Fibroblast of skin of back (primary cell): ENCODE results near the gene UBL3. TPM values are rescaled to one million over a fixed set of nuclear protein-coding genes. Genes with fewer than 3 reads are reported as not detected.

Source experiments
- DNase-seq: peaks from one replicate; pipeline ENCODE4 v3.0.0-alpha.2; 2013
- polyA plus RNA-seq, 2 experiments: library from polyadenylated mRNA; unstranded; fragments of 120-200 nt; gene quantifications; one replicate each; pipeline ENCODE4 v1.2.1, GENCODE V29; 2013; ENCODE audit not compliant: insufficient read length in 2 of 2

Gene UBL3, protein sequence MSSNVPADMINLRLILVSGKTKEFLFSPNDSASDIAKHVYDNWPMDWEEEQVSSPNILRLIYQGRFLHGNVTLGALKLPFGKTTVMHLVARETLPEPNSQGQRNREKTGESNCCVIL
- 26.1 TPM for polyA plus RNA-seq (2013, experiment 1 of 2; ENCODE audit: insufficient read length)
- 25.7 TPM for polyA plus RNA-seq (2013, experiment 2 of 2; ENCODE audit: insufficient read length)

DNA sequence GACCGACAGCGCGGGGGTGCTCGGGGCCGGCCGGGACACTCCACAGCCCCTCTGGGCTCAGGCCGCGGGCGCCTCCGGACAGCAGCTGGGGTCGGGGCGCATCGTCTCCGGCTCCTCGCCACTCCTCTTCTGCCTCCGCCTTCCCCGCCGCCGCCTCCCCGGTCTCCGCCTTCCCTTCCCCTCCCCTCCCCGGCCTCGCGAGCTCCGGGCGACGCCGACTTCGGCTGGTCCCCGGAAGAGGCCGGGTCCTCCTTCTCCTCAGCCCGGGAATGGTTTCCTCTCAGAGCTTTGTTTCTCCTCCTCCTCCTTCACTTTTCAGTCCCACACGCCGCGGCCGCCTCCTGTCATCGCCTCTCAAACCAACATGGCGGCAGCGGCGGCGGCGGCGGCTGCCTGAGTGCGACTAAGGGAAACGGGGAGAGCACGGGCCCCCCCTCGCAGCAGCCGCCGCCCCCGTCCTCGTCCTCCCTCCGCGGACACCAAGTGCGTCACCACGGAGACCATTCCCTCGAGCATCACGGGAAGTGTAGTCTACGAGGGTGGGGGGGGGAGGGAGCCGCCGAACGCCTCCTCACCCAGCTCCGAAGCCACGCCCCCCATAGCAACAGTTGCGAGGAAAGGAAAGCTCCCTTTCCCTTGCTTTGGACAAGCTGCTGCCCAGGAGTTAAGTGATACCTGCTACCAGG is at the start of gene UBL3:
UBL3 (minus strand) TSS at position 405 of the 686 bp plus-strand sequence. CDS start 1,079 bp downstream, outside the sequence.
- DNase-seq: peak; percentile 98

DNA sequence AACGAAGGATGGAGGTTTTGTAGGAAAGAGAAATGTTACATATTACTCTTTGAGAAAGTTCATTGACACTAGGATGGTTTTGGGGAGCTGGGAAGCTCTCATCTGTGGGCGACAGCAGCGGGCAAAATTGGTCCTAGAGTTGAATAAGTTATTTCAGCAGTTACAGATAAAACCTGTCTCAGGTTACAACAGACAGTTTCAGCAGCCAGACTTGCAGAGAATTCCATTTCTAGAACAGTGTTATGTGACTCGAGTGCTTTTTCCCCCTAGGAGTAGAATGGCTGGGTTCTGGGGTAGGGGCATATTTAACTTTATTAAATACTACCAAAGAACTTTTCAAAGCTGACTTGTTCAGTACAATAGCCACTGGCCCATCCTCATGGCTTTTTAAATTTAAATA is 46.7 kb upstream of the UBL3 start:
- no peak for DNase-seq

DNA sequence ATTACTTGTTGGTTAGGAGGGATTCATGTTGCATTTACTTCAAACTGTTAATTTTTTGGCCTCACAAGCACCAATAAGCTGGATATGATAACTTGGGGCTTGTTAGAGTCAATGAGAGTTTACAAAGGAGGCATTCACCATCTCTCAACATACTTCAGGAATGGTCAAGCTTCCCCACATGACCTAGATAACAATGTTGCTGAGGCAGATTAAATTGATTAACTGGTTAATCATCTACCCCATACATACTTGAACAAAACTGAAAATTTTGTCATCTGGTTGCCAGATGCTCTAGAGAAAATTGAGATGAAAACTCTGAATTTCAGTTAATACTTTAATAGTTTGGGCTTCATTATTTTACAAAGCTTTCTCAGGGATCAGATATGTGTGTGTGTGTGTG is 43.0 kb upstream of the UBL3 start:
- DNase-seq: no peak

DNA sequence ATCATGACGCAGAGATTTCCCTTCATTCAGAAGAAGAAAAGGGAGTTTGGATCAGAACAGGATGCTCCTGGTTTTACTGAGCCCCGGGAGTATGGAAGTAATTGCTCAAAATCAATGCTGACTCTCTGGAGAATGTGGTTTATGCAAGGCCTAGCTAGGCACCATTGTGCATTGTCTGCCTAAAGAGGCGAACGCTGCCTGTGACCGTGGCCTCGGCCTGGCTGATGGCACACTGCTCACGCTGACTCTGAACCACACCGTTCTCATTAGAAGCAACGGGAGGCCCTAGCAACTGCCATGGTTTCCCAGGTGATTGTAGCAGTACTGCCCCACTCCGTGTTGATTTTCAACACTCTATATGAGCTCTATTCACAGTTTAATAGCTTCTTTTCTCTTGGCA is 41.7 kb upstream of the UBL3 start:
- DNase-seq: no peak

DNA sequence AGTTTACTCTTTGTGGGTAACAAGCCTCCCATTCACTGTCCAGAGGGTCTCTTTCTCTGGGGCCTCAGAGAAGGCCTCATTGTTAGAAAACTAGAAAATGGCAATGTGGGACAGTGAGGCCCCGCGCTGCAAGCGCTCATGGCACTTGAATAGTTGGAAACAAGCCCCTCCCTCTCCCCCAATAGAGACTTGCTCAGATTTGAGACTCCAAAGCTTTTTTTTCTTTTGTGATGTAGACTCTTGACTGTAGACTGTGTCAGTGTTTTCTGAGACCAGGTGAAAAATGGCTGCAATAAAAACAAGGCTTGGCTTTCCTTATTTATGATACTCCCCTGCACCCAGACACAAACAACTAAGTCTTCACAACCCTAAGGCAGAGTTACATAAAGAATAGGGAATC is 38.7 kb upstream of the UBL3 start:
- DNase-seq: no peak

DNA sequence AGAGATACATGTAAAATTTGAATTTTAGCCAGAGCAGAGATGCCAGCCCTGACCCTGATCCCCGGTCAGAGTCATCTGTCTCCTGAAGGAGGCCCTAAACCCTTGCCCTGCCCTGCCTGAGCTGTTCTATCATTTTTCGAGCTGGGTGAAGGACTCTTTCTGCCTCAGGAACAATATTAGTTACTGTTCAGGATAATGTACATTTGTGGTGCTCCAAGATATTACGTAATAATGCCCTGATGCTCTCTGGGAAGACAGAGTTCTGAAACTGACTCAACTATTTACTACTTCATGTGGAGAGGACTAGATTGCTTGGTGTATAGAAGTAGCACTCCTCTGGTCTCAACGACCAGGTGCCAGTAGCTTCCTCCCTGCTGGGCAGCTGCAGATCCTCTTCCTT is 37.9 kb upstream of the UBL3 start:
- no peak for DNase-seq

DNA sequence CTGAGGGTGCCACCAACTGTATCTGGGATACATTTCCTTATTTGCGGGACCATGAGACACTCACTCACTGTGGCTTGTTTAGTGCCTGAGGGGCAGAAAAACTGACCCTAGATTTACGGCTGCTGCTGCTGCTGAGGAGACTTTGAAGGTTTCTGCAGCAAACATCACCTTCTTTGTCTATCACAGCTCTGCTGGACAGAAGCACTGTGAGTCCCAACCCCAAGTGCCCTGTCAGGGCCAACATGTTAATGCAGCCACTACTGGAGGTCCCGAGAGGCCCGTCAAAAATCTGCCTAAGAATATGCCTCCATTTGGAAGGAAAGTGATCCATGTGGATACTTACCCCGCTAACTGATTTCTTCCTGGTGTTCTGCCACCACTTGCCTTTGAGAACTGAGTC is 37.3 kb upstream of the UBL3 start:
- DNase-seq: no peak

DNA sequence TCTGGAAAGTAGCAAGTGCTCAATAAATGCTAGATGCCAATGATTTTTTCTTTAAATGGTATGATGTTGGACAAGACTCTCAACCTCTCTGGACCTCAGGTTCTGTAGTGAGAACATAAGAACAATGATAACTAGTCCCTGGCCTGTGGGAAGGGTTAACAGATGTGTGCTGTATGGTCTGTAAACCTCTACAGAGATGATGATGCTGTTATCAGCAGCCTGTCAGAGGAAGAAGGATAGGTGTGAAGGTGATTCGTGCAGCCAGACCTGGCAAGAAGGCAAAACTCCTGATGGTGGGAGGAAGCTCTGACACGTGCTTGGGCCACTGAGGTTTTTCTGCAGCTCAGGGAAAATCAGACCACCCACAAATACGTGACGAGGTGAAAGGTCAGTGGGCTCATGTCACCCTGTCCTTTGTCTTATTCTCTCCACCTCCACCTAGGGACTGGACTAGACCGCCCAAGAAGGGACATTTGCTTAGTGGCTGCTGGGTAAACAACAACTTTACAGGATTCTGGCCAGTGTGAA is 36.7 kb upstream of the UBL3 start:
- DNase-seq: no peak

DNA sequence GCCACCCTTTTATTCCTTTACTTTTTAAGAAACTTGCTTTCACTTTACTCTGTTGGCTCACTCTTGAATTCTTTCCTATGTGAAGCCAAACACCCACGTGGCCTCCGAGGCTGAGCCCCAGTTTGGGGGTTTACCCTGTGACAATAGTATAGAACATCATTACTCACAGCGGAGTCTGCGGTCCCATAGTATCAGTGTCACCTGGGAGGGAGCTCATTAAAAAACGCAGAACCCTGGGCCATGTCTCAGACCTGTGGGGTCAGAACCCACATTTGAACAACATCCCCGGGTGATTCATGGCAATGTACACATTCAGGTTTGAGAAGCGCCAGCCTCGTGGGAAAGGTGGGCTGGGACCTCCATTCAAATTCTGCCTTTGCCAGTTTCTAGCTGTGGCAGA is 36.0 kb upstream of the UBL3 start:
- DNase-seq: no peak

DNA sequence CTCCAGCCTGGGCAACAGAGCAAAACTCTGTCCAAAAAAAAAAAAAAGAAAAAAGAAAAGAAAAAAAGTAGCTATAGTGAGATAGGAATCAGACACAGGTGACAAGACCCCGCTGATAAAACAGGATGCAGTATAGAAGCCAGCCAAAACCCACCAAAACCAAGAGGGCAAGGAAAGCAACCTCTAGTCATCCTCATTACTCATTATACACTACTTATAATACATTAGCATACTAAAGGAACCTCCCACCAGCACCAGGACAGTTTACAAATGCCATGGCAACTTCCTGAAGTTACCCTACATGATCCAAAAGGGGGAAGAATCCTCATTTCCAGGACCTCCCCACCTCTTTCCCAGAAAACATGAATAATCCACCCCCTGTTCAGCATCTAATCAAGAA is 35.6 kb upstream of the UBL3 start:
- DNase-seq: no peak

DNA sequence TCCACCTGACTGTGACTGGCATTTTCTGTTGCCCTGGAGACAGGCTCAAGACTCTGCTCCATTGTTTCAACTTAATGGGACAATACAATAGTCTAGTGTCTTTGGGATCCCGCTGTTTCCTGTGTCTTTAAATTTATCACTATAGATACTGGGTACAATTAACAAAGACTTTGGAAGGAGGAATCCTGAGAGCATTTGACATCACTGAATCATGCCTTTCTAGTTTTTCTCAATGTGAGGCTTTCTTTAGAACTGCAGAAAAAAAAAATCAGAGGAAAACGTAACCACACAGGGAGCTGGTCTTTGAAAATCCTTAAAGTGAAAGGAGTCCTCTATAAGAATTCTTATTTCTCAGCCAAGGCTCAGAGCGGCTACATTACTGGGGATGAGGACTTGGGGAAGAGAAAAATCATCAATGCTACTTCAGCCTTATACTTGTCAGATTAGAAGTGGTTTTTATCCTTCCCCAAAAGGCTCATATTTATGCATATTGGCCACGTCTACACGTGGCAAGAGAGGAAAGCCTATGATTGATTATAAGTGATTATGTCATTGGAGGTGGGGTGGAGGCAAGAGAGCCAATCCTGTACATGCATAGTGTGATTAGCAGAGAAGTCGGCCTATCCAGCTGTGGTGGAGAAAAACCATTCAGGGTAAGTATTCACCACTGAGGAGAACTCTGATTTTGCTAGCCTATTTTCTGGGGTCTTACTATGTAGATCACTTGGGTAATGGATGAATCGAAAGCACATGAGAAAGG is 34.4 kb upstream of the UBL3 start:
- DNase-seq: no peak

DNA sequence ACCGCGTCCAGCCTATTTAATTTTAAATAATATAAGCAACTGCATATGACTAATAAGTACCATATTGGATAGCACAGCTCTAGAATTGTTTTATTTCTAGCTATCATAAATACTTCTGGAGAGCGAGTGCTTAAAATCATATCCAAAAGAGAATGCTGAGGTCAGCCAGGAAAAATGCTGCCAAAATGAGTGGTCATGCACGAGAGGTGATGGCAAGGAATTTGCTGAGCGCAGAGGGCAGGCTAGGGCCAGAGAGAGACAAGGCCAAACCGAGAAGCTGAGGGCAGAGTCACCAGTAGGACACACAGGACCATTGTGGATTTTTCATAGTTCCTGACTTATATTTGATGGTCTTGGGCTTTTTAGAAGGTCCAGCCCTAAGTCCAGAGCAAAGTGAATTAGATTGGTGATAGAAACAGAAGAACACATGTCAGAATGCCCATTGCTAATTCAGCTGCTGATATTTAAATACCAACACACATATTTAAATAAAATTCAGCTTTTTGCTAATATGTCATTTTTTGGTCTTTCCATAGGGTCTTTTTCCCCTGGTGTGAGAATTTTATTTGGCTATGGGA is 33.6 kb upstream of the UBL3 start:
- peak; percentile 21 for DNase-seq

DNA sequence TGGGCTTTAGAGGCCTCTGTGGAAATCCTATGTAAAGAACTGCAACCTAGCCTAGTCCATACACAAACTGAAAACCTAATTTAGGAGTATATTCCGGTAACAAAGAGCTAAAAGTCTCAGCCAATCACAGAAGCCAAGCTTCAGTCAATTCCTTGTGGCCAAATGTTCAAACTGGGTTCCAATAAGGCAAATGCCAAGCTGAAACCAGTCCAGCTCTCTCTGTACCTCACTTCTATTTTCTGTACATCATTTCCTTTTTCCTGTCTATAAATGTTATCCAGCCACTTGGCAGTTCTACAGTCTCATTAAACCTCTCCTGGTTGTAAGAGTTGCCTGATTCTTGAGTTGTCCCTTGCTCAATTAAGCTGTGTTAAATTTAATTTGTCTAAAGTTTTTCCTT is 31.7 kb upstream of the UBL3 start:
- no peak for DNase-seq

DNA sequence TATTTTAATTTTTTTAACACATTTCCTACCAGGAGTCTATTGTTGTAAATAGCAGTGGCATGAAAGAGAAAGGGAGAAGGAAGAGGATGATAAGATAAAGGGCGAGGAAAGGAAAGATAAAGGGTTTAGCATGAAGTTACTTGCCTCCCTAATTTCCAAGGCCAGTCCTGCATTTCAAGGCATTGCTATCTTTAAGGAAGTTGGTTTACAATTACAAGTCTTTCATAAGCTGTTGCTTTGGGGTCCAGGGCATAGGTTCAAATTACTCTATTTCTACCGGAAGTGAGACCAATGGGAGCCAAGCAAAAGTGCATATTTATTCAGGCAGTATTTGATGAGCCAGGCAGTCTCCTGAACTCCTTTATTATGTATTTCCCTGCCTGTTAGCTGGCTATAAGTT is 27.7 kb upstream of the UBL3 start:
- no peak for DNase-seq

DNA sequence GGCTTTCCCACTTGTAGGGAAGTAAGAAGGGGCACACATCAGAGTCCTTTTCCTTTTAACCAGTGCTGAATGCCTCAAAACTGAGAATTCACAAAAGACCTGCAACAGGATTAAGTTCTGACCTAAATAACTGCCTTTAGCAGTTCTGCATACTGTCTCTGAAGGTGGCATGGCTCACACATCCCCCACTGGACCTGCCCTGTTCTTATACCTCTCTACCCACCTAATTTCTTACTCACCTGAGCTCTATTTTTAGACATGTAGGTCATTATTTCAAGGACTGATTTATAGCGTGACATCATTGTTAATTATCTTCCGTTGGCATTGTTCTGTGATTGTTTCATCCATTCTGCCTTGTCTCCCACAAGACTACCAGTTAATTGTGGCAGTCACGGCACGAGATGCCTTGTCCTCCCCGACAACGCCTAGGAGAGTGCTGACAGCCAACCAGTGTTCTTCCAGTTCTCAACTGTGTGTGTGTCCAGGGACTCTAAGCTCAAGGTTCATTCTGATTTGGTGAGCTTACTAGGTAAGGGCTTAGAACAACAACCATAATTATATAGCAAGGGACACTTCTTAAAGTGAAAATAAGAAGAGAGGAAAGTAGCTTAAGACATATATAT is 27.1 kb upstream of the UBL3 start:
- no peak for DNase-seq

DNA sequence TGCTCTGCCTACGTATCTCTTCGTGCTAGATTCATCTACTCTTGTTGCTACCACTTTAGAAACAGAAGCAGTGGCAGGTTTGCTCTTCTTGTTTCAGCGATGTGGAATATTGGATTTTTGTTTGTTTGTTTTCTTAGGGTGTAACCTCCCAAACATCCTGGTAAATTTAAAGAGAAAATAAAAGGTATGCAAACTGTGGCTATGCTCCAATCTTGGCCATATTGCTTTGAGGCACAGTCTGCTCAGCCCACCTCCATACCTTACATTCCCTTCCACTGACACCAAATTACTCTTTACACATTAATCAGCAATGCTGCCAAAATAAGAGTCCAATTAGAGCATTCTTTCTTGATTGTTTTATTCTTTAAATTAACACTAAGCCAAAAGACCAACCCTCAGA is 25.2 kb upstream of the UBL3 start:
- no peak for DNase-seq

DNA sequence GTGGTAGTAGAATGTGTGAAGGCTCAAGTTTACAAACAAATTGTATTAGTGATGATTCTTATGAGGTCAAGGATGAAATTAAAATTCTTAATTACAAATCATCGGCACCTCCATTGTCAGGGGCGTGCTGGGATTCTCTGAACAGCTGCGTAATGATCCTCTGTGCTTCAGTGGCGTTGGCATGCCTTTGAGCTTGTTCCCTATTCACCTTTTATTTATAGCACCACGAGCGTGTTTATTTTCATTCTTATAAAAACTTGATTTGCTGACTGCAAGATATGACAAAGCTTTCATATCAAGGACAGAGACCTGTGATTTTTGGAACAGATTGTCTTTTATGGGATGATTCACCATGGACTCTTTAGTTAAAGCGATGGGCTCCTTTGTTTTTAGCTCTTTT is 18.2 kb upstream of the UBL3 start:
- DNase-seq: no peak

DNA sequence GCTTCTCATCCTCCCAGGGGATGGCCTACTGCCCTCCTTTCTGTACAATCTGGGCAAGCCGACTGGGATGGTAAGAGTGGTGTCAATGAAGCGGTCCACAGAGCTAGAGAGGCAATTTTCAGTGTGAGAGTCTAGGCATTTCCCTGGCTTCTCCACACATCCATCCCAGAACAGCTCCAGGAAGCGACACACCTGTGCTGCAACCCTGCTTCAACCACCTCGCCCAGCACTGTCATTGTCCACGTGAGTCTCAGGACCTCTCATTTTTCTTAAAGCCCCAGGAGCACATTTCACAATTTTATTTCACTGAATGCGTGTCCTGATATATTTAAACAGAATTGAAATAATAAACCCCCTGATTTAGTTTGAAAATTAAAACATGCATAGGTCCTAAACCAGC is 15.5 kb upstream of the UBL3 start:
- DNase-seq: no peak

DNA sequence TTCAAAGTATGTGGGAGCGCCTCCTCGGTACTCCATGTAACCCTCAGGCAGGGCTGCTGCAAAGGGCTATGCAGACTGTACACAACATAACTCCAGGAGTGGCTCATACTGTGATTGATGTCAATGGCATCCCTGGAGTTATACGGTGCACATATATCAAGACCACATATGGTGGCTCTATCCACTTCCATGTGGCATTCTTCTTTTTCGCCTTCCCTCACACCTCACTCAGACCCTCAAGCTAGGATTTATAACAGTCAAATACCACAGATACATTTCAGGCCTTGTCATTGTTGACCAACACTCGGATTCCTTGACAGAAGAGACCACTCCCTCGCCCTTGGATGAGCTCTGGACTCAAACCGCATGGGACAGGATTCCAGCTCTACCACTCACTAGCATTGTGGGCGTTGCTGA is 11.3 kb upstream of the UBL3 start:
- DNase-seq: peak; percentile 99

DNA sequence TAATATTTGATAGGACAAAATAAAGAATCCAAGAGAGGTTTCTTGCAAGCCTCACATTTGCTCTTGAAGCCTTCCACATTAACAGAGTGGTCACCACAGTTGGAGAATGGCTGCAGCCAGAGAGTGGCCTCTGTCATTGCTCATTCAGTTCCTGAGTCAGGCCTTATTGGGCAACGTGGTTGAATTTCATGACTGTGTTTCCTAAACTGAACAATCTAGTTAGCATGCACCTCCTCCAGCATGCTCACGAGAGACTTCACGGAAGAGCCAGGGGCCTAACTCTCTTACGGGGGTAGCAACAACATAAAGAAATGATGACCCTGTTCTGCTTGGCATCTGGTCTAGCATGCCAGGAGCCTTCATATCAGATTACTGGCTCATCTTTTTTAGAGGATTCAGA is 9.6 kb upstream of the UBL3 start:
- DNase-seq: peak; percentile 85

DNA sequence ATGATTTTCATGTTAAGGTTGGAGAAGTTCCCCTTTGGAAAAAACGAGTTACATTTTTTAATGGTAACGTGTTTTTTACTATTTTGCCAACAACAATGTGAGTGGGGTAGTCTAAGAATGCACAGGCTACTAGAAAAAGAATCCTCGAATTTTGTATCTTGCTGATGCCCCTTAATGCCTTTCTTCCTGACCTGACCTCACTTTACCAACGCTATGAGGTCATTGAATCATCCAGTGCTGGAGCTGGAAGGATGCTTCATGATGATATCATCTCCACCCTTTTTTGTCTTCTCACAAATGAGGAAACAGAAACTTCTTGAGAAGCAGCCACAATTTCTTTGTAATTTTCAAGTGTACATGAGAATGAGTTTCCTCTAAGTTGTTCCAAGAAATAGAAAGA is 8.2 kb upstream of the UBL3 start:
- peak; percentile 47 for DNase-seq

DNA sequence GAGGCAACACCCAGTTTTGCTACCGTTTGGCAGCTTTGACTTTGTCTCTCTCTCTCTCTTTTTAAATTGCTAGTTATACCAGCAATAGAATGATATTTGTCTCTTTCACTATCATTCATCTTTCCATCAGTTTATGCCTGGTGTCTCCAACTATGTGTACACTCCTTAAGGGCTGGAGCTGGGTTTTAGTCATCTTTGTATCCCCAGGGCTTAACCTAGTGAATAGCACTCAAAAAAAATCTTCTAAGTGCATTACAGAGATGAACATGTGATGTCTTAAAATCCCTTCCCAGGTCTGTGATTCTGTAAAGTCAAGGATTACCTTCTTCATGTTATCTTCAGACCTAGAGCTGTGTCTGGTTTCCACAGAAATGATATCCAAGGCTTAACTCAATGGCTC is 7.8 kb upstream of the UBL3 start:
- DNase-seq: no peak

DNA sequence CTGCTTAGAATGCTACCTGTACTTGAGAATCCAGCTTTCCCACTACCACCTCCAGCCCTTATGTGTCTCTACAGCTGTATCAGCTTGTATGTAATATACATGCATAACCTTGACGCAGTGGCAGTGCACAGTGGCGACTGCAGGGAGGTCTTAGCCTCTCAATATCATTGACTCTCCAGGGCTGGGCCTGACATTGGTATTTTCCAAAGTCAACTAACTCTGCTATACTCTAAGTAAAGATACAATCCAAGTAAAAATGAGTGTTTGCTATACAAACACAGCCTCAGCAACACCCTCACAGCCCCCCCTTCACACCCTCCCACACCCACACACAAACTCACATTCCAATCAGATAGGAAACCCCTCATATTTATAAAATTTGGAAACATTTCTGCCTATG is 6.7 kb upstream of the UBL3 start:
- no peak for DNase-seq
